GM18505 (cell line): ENCODE data around the gene RUSF1.

ENCODE experiments used
- ATAC-seq: cut with Tn5 transposase; IDR thresholded peaks from one replicate; pipeline ENCODE4 v1.9.1; 2021; ENCODE audit not compliant: unreplicated experiment
- POLR2A ChIP-seq: IDR thresholded peaks from 4 replicates; pipeline ENCODE4 v1.6.1; 2011; ENCODE audit warnings: borderline replicate concordance; ENCODE audit not compliant: insufficient read depth, insufficient read length; ENCODE audit errors: extremely low read depth

RUSF1 gene

DNA sequence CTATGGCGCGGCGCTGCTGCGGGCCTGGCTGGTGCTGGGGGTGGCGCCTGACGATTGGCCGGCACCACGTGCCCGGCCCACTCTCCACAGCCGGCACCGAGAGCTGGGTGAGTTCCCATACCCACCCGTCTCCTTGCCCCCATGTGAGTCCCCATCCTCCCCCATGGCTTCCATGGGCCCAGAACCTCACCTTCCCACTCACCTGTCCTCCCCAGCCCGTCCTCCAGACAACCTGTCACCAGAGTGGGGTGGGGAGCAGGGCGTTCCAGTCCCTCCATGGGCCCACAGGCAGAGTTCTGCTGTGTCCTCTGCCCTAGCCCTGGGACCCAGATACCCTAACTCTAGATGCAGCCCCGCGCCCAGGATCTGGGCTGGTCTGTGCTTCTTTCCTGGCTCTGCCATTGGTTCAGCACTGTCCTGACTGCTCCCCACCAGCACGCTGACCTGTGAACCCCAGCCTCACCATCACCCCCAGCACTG lies 43.4 kb downstream of the RUSF1 start:
- no peak for ATAC-seq
- TF ChIP-seq POLR2A = no peak

DNA sequence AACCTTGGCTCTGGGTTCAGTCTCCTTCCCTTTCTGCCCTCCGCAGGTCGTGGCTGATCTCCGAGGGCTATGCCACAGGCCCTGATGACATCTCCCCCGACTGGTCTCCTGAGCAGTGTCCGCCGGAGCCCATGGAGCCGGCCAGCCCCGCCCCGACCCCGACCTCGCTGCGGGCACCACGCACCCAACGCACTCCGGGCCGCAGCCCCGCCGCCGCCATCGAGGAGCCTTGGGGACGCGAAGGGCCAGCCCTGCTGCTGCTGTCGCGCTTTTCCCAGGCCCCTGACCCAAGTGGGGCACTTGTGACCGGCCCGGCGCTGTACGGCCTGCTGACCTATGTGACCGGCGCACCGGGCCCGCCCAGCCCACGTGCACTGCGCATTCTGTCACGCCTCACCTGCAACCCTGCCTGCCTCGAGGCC lies 43.8 kb downstream of the RUSF1 start:
- ATAC-seq = no peak
- TF ChIP-seq POLR2A = no peak

GRCh38 chr16:31461921-31462804 lies 46.0 kb downstream of the RUSF1 start:
- TF ChIP-seq POLR2A = no peak
- no peak for ATAC-seq

- no peak for TF ChIP-seq POLR2A
- no peak for ATAC-seq
Observed at GRCh38 chr16:31461201-31461920, 46.8 kb downstream of the RUSF1 start.

DNA sequence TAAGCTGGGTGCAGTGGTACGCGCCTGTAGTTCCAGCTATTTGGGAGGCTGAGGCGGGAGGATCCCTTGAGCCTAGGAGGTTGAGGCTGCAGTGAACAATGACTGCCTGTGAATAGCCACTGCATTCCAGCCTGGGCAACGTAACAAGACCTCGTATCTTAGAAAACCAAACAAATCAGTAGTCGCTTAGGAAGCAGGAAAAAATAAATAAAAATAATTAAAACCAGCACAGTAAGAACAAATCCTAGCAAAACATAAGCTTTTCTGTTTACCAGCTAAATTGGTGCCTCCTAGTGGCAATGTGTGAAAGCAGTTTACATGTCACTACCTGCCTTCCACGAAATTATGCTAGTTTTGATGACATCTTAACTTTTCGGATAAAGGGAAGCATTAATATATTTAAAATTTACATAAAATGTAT lies 47.6 kb downstream of the RUSF1 start:
- ATAC-seq = no peak
- no peak for TF ChIP-seq POLR2A

DNA sequence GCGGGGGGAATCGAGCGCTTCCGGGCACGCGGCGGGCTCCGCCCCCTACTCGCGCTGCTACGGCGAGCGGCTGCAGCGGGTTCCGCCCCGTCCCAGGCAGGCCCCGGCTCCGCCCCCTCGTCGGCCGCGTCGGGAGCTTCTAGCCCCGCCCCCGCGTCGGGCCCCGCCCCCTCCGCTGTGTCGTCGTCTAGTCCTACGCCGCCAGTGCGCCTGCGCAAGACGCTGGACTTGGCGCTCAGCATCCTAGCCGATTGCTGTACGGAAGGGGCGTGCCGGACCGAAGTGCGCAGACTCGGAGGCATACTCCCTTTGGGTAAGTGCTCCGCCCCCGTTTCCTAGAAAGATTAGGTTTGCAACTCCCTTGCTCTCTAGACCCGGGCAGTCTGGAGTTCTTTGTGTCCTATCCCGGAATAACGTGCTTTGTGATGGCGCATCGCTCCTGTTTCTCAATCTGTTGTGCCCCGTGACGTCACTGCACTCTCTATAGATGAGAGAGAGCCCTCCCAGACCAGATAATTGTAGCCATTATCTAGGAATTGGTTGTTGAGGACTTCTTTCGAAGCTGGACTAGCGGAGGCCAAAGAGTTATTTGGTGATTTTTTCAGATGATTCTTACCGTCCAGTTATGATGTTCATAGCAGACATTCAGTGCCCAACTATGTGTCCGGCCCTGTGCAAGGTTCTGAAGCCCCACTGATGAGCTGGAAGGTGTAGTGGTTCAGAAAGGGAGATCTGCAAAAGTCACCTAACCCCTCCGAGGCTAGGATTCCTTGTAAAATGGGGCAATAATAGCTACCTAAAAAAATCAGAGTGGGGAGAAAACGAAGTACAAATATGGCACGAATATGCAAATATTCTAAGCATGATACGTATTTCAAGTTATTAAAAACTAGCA lies 48.3 kb downstream of the RUSF1 start:
- ATAC-seq = peak; percentile 77

GRCh38 chr16:31458844-31459686 lies 49.1 kb downstream of the RUSF1 start, which contains the start of gene ARMC5:
Gene ARMC5, plus strand, starts transcription at chr16:31459501. Its CDS starts 24 bp downstream, at chr16:31459525.
- peak; percentile 91 for TF ChIP-seq POLR2A
- ATAC-seq = peak; percentile 71

More for the DNA sequence above, 48.3 kb downstream of the RUSF1 start:
- no peak for TF ChIP-seq POLR2A

- TF ChIP-seq POLR2A = peak; percentile 56
- ATAC-seq = peak; percentile 9
Observed at GRCh38 chr16:31458073-31458843, 49.9 kb downstream of the RUSF1 start.

DNA sequence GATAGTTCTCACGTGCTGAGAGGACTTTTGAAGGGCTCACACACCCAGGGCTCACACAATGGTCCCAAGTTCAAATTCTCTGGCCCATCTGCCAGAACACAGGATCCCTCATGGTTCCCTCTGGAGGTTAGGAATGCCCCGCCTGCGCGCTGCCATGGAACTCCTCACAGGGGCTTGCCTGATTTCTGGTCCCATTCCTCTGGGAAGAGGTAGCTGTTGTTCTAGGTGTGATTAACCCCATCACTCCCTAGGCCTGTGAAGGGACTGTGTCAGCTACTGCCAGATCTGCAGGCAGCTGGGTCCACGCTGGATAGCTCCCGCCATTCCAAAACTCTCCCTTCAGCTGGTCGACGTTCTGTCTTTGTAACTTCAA lies 51.2 kb downstream of the RUSF1 start:
- ATAC-seq = no peak
- no peak for TF ChIP-seq POLR2A

- ATAC-seq = no peak
- TF ChIP-seq POLR2A = no peak
Observed at GRCh38 chr16:31455601-31456314, 52.4 kb downstream of the RUSF1 start.

DNA sequence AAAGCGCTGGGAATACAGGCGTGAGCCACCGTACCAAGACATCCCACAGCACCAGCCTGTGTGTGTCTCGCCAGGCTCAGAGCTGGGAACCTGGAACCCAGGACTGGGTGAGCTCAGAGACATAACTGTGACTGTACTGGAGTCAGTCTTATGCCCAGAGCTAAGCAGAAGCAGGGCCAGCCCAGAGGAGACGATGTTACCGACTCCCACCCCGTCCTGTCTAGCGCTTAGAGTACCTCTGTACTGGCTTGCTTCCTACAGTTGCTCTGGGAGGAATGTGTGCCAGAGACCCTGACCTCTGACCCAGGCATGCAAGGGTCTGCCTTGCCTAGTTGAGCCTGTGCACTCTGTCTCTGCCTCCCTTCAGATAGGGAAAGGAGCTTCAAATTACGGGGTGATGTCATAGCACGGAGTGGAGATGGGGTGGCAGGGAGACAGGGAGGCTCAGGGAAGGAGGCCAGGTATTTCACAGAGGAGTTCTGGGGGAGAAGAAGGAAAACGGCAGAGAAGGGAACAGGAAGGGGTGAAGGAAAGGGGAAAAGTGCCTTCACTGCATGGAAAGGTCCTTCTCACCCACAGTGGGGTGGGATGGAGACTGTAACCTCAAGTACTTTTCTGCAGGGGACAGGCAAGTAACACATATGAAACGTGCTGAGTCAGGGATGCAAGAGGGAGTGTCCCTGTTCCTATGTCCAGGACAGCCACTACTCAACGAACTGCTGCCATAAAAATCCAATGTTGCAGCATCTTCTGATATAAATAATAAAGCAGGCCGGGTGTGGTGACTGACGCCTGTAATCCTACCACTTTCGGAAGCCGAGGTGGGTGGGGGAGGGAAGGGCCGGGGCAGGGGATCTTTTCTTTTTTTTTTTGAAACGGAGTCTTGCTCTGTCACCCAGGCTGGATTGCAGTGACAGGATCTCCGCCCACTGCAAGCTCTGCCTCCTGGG lies 54.7 kb downstream of the RUSF1 start:
- ATAC-seq = no peak
- no peak for TF ChIP-seq POLR2A
